Measurements from ENCODE around the gene PCSK1. TPM values are rescaled to one million over a fixed set of nuclear protein-coding genes. Genes with fewer than 3 reads are reported as not detected.

PCSK1 gene
- total RNA-seq, 8 experiments from 2014 or later, result 0.38 to 101 (median 15.4) TPM

DNA sequence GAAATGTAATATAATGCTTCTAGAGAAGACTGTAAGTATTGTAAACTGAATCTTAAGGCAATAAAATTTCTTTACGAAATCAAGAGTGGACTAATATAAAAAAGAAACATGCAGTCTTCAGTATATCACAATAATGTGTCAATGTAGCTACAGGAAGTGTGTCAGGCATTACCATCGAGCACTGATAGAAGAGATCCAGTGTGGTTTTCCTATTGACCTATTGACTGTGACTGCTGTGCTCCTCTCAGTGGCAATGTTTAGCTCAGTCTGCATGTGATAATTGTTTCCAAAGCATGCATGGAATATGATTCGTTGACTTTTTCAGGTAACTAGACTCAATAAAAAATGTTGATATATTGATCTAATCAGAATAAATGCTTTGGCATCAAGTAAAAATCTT is 20.3 kb upstream of the PCSK1 start:
- peaks cover 0 to 8% of the 10 kb centered on the region in 2 donors for H3K4me1 ChIP-seq (replicated peaks in 1 of 2)
- WGBS, 10 experiments, result 14 to 100% (median 72%) methylated on average over 1 to 3 of the region's 3 CpGs
- peak in 1 of 8 experiments; percentile 46 for ATAC-seq (replicated peaks in 6 of 8)
- no peak overlapping the region for H3K27ac ChIP-seq
- in situ Hi-C loops (cut with MboI; ENCODE audit: low pct_unique_long_range_greater_than_20kb in 2 of 9, low sequenced_read_pairs in 9 of 9, unreplicated experiment in 9 of 9), result no loop called here
- no peak overlapping the region for H3K4me3 ChIP-seq

DNA sequence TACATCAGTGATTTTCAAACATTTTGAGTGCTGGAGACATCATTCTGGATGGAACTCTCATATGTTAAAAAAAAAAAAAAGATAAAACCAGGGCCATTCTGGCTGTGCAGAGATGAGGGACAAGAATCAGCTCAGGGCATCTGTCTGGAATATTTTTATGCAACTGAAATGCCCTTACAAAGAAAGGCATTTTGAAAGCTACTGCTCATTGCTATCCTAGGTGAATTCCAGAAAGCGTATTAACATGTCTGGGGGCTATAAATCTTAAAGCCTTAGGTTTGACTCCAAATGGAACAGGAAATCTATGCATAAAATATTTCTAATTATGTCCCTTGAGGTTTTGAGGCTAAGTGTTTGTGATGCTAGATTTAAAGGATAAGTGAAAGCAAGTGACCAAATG is 14.9 kb upstream of the PCSK1 start:
- 0 to 67% (median 56%) methylated on average over 1 of the region's 1 CpG; no CpG with 5 or more reads in 3 of the 10 experiments for WGBS, 10 experiments
- H3K4me1 ChIP-seq (replicated peaks in 1 of 2), result peaks cover 13 to 29% of the 10 kb centered on the region in 2 donors
- ATAC-seq (replicated peaks in 6 of 8), result peak in 5 of 8 experiments; percentile 37 to 92 (median 79)
- in situ Hi-C loops (cut with MboI; ENCODE audit: low pct_unique_long_range_greater_than_20kb in 2 of 9, low sequenced_read_pairs in 9 of 9, unreplicated experiment in 9 of 9), result loop anchor here in 1 of 9 experiments (25.0 kb wide), 1 partner anchor 139 kb away; no protein-coding TSS in a partner anchor
- H3K4me3 ChIP-seq, result no peak overlapping the region
- H3K27ac ChIP-seq, result peak overlapping the region in 1 of 2 donors; percentile 61

DNA sequence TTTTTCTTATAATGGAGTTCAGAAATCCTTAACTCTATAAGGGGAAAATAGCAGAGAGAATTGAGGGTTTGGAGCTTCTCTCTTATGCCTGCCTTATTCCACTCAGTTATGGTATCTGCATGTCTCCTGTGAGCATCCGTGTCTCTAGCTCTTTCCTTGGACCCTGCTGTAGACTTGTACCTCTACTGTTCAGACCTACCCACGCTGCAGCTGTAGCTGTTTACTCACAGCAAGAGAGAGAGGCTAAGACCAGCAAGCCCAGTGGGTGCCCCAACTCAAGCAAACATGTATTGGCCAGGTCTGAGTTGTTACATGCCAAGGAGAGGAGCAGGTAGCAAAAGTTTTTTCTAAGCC is 7.1 kb upstream of the PCSK1 start:
- in situ Hi-C loops (cut with MboI; ENCODE audit: low pct_unique_long_range_greater_than_20kb in 2 of 9, low sequenced_read_pairs in 9 of 9, unreplicated experiment in 9 of 9), result loop anchor here in 1 of 9 experiments (25.0 kb wide), 1 partner anchor 147 kb away; no protein-coding TSS in a partner anchor
- WGBS, 10 experiments, result 0 to 83% (median 68%) methylated on average over 1 to 2 of the region's 2 CpGs; no CpG with 5 or more reads in 6 of the 10 experiments
- no peak overlapping the region for H3K4me3 ChIP-seq
- peaks cover under 1 to 4% of the 10 kb centered on the region in 2 donors for H3K4me1 ChIP-seq (replicated peaks in 1 of 2)
- ATAC-seq (replicated peaks in 6 of 8), result no peak
- no peak overlapping the region for H3K27ac ChIP-seq

DNA sequence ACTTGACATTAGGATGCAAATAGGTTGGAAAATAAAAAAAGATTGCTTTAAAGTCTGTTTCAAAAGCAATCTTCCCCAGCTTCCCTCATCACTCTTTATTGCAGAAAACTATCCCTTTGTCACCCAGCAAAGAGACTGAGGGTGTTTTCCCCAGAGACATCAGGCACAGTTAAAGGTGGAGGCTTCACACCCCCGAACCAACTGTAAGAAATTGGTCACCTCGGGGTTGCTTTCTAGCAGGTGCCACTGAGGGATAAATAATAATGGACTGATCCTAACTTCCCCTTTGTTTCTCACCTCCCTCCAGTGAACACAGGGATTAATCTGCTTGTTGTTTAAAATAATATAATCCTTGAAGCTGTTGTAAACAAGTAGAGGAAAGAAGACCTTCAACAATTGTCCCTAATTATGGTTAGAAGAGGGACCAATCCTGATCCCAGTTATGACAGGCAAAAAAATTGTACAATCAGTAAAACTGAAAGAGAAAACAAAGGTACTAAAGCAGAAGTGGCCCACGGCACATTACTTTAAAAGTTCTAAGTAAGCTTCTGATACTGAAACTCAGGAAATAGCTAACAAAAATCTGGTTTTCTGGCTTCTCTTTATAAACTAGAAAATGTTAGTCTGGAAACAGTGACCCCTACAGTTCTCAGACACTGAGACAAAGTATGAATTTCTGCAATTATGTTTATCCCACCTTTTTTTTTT is 6.6 kb upstream of the PCSK1 start:
- no peak overlapping the region for H3K4me3 ChIP-seq

DNA sequence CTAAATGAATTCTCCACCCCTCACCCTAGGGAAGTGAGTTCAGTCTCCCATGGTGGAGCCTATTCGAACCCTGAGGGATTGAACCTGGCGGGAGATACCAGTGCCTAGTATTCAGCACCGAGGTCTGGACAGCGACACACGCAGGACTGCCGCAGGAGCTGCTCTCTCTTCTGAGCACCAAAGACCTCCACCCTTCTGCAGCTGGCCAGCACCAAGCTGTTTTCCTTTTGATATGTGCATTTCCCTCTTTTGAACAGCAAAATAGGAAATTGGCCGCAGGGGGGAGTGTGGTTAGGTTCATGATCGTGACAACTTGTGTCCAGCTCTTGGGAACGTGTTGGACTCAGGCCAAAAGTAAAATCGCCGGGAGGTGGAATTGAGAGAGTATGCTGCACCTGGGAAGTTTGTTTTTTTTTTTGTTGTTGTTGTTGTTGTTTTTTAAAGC is 1.2 kb upstream of the PCSK1 start:
- 0 to 20% (median 1%) methylated on average over 1 to 9 of the region's 11 CpGs for WGBS, 10 experiments
- in situ Hi-C loops (cut with MboI; ENCODE audit: low pct_unique_long_range_greater_than_20kb in 2 of 9, low sequenced_read_pairs in 9 of 9, unreplicated experiment in 9 of 9), result loop anchor here in 1 of 9 experiments (25.0 kb wide), 1 partner anchor 153 kb away; no protein-coding TSS in a partner anchor
- Histone ChIP-seq H3K4me1 (replicated peaks in 1 of 2) (peaks cover 4 to 32% of the 10 kb centered on the region in 2 donors), H3K4me3 (peak overlapping the region; percentile 40 to 62 (median 58)), H3K27ac (no peak overlapping the region)
- peak; percentile 76 to 98 (median 81) for ATAC-seq (replicated peaks in 6 of 8)

More for the DNA sequence above, 6.6 kb upstream of the PCSK1 start:
- H3K4me1 ChIP-seq (replicated peaks in 1 of 2), result peaks cover 4 to 10% of the 10 kb centered on the region in 2 donors
- no peak overlapping the region for H3K27ac ChIP-seq
- in situ Hi-C loops (cut with MboI; ENCODE audit: low pct_unique_long_range_greater_than_20kb in 2 of 9, low sequenced_read_pairs in 9 of 9, unreplicated experiment in 9 of 9), result loop anchor here in 1 of 9 experiments (25.0 kb wide), 1 partner anchor 148 kb away; no protein-coding TSS in a partner anchor
- ATAC-seq (replicated peaks in 6 of 8), result no peak
- WGBS, 10 experiments, result 0 to 63% (median 39%) methylated on average over 1 to 3 of the region's 3 CpGs

DNA sequence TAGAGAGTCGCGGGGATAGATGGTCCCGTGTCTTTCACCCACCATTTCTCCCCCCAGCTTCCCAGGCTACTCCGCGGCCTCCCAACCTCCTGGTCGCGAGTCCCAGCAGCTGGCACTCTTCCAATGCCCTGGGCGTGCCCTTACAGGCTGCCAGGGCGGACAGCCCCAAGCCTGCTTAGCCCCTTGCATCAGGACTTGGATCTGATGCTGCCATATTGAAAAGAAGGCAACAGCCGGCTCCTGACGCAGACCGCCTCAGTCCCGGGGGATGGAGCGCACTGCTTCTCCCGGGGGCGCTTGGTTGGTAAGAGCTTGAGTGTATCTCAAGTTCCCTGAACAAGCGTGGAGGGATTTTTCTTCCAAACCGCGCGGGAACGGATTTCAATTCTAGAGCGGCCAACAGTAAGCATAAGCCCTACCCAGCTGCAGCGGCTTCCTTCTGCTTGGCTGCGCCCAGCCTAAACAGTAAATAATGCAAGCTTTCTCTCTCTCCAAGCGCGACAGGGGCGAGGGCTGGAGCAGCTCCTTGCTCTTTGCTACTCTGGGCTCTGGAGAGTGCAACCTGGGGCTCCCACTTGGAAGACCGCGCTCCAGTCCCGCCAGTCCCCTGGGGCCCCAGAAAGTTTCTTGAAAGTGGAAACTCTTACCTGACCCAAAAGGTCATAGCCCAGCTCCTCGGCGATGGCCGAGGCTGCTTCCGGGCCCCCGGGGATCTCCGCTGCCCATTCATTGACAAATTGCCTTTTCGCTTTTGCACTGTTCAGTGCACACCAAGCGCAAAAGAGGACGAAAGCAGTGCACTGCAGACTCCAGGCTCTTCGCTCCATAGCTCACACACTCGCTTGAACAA is 607 bp downstream of the PCSK1 start:
- peak in 6 of 8 experiments; percentile 16 to 62 (median 59) for ATAC-seq (replicated peaks in 6 of 8)
- WGBS, 10 experiments, result 0 to 7% (median 1%) methylated on average over 1 to 29 of the region's 41 CpGs; no CpG with 5 or more reads in 2 of the 10 experiments
- peak overlapping the region; percentile 40 to 62 (median 58) for H3K4me3 ChIP-seq
- peaks cover 4 to 38% of the 10 kb centered on the region in 2 donors for H3K4me1 ChIP-seq (replicated peaks in 1 of 2)
- H3K27ac ChIP-seq, result peak overlapping the region in 1 of 2 donors; percentile 68
- in situ Hi-C loops (cut with MboI; ENCODE audit: low pct_unique_long_range_greater_than_20kb in 2 of 9, low sequenced_read_pairs in 9 of 9, unreplicated experiment in 9 of 9), result loop anchor here in 1 of 9 experiments (25.0 kb wide), 1 partner anchor 155 kb away; no protein-coding TSS in a partner anchor

DNA sequence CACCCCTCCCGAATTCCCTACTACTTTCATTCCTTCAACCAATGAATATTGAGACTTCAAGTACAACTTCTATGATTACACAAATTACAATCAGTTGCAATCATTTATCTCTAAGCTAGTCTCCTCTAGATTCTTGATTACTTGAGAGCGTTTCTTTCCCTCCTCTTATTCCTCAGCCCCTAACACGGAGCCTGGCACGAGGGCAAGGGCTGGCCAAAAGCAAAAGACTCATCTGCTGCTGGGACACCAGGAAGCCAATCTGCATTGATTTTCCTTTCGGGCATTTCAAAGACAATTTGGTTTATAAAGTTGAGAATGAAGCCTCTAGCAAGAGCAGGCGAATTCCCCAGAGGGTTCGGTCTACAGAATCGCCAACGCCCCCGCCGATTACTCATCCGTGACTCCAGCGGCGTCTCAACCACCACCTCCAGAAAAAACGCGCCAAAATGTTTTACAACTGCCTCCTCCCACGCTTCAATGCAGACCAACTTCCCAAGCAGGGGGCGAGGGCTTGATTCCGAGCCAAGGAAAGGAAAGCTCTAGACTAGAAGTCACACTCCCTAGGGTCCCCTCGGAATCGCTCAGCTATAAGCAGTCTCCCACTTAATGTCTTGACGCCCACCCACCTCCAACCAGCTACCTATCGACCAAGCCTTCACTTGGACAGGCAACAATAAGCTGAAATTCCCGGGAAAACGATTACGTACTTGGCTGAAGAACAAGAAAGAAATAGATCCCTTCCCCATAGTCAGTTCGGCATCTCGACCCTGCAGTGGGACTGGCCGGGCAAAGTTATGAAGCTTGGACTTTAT is 1.5 kb downstream of the PCSK1 start:
- Histone ChIP-seq H3K27ac (peak overlapping the region in 1 of 2 donors; percentile 30), H3K4me1 (replicated peaks in 1 of 2) (peaks cover 4 to 47% of the 10 kb centered on the region in 2 donors), H3K4me3 (peak overlapping the region; percentile 40 to 62 (median 58))
- peak in 4 of 8 experiments; percentile 1 to 4 (median 2) for ATAC-seq (replicated peaks in 6 of 8)
- in situ Hi-C loops (cut with MboI; ENCODE audit: low pct_unique_long_range_greater_than_20kb in 2 of 9, low sequenced_read_pairs in 9 of 9, unreplicated experiment in 9 of 9), result loop anchor here in 1 of 9 experiments (25.0 kb wide), 1 partner anchor 156 kb away; no protein-coding TSS in a partner anchor
- WGBS, 10 experiments, result 1 to 20% (median 9%) methylated on average over 1 to 29 of the region's 29 CpGs

DNA sequence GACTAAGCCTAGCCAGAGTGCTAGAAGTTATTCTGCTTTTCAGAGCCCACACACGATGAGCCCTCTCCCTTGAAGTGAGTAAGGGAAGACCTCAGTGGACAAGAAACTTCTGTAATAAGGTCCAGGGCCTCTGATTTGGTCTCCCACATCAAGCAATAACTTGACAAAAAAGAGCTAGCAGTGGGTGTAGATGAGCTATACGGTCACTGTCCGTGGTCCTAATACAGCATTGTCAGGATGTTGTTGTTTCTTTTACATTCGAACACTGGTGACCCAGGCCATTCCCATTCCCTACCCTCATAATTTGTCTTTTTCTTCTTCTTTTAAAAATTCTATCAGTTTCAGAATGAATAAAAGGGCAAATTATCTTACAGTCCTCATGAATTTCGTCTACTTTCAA is 5.2 kb downstream of the PCSK1 start:
- no peak overlapping the region for H3K27ac ChIP-seq
- in situ Hi-C loops (cut with MboI; ENCODE audit: low pct_unique_long_range_greater_than_20kb in 2 of 9, low sequenced_read_pairs in 9 of 9, unreplicated experiment in 9 of 9), result loop anchor here in 1 of 9 experiments (25.0 kb wide), 1 partner anchor 159 kb away; no protein-coding TSS in a partner anchor
- H3K4me1 ChIP-seq (replicated peaks in 1 of 2), result peaks cover 0 to 42% of the 10 kb centered on the region in 2 donors
- peak in 1 of 8 experiments; percentile 39 for ATAC-seq (replicated peaks in 6 of 8)
- WGBS, 10 experiments, result 23 to 93% (median 56%) methylated on average over 2 to 5 of the region's 5 CpGs
- H3K4me3 ChIP-seq, result no peak overlapping the region

DNA sequence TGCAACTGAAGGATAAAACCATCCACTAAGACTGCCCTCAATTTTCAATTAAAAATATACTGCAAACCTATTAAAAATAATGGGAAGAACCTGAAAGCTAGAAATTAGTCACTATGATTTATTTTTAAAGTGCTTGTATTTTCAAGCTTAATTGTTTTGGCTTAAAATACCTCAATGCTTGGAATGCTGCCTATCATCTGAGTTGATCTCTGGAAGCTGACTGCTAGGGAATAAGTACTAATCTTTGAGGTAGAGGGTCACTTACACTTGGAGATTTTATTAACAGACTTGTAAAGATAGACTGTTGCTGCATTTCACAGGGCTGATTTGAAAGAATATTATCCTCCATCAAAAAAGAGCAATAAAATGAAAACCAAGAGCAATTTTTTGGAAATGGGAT is 6.2 kb downstream of the PCSK1 start:
- no peak for ATAC-seq (replicated peaks in 6 of 8)
- Histone ChIP-seq H3K4me3 (no peak overlapping the region), H3K4me1 (replicated peaks in 1 of 2) (peaks cover 0 to 42% of the 10 kb centered on the region in 2 donors), H3K27ac (no peak overlapping the region)
- in situ Hi-C loops (cut with MboI; ENCODE audit: low pct_unique_long_range_greater_than_20kb in 2 of 9, low sequenced_read_pairs in 9 of 9, unreplicated experiment in 9 of 9), result loop anchor here in 1 of 9 experiments (25.0 kb wide), 1 partner anchor 160 kb away; no protein-coding TSS in a partner anchor

DNA sequence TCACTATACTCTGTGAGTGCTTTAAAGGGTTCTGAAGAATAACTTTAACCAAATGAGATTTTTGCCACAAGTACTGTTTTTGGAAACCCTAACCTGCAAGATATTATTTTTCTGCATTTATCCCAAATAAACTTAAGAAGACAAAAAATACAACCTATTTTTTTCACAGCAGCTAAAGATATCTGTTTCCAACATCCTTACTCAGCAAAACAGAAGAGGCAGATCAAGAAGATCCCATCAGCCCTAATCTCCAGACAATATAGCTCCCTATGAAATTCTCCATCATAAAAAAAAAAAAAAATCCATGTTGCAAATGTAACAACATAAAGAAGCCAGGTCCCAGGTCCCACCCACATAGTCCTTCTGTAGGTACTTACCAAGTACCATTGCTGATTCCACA is 7.6 kb downstream of the PCSK1 start:
- in situ Hi-C loops (cut with MboI; ENCODE audit: low pct_unique_long_range_greater_than_20kb in 2 of 9, low sequenced_read_pairs in 9 of 9, unreplicated experiment in 9 of 9), result loop anchor here in 1 of 9 experiments (25.0 kb wide), 1 partner anchor 162 kb away; no protein-coding TSS in a partner anchor
- H3K4me1 ChIP-seq (replicated peaks in 1 of 2), result peaks cover 0 to 40% of the 10 kb centered on the region in 2 donors
- ATAC-seq (replicated peaks in 6 of 8), result no peak
- H3K27ac ChIP-seq, result no peak overlapping the region
- H3K4me3 ChIP-seq, result no peak overlapping the region

DNA sequence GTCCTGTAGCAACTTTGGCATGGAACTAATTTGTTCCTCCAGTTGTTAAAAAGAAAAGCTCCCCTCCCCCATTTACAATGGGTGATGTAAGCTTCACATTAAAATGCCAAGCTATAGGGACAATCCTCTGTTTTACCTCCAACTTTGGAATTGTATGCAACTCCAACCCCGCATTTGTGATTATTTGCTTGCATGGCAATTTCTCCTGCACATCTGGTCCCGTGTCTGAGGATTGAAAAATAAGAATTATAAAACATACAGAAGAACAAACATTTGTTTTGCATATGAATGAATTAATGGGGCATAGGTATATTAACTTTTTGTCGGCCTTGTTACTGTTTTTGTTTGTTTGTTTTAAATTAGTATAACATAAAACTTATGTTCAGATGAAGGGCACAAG is 17.2 kb downstream of the PCSK1 start:
- in situ Hi-C loops (cut with MboI; ENCODE audit: low pct_unique_long_range_greater_than_20kb in 2 of 9, low sequenced_read_pairs in 9 of 9, unreplicated experiment in 9 of 9), result no loop called here
- ATAC-seq (replicated peaks in 6 of 8), result no peak
- WGBS, 10 experiments, result 0 to 83% (median 45%) methylated on average over 2 to 3 of the region's 3 CpGs; no CpG with 5 or more reads in 2 of the 10 experiments
- Histone ChIP-seq H3K4me1 (replicated peaks in 1 of 2) (peaks cover 7 to 20% of the 10 kb centered on the region in 2 donors), H3K4me3 (no peak overlapping the region), H3K27ac (no peak overlapping the region)

DNA sequence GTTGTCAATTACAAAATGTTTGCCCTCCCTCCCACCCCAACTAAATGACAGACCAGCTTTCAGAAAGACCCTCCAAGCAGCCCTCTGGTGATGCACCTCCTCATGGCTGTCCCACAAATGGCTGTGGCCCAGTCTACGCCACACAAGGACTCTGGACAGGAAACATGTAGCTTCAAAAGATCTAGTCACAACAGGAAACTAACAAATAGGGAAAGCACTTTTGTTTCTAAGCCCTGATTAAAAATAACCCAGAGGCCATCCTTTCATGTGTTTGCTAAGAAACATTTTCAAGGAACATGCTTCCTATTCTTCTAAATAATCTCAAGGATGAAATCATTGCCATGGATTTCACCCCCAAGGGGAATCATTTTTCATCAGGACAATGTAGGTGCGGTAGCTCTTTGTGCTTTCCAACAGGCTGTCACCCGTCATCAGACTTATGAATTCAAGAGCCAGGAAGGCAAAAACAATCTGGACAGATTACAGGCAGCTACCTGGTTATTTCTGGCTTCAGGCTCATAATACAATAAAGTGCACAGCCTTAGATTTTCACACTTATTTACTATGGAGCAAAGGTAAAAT is 20.1 kb downstream of the PCSK1 start:
- Histone ChIP-seq H3K4me3 (no peak overlapping the region), H3K27ac (no peak overlapping the region), H3K4me1 (replicated peaks in 1 of 2) (peaks cover 7 to 29% of the 10 kb centered on the region in 2 donors)
- WGBS, 10 experiments, result 40 to 100% (median 80%) methylated on average over 1 to 3 of the region's 3 CpGs; no CpG with 5 or more reads in 1 of the 10 experiments
- peak in 5 of 8 experiments; percentile 50 to 88 (median 63) for ATAC-seq (replicated peaks in 6 of 8)
- in situ Hi-C loops (cut with MboI; ENCODE audit: low pct_unique_long_range_greater_than_20kb in 2 of 9, low sequenced_read_pairs in 9 of 9, unreplicated experiment in 9 of 9), result no loop called here
